ENCODE measurements around the gene PRKAB2.

DNA sequence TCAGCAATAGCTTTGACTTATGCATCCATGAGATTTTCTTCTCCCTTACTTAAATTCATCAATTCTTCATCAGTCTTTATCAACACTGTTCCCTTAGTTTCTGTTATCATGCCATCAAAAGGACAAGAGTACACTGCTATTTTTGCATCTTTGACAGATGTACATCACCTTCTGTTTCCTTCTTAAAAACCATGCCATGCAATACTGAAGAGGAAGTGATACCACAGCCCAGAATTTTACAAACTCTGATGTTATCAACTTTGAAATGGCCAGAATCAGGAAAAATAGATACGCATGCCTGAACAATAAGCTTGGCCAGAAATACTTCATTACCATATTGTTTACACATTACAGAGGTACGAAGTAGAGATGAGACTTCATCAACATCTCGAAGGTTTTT lies 31.8 kb upstream of the PRKAB2 start:
- TF ChIP-seq, protein P1, sequence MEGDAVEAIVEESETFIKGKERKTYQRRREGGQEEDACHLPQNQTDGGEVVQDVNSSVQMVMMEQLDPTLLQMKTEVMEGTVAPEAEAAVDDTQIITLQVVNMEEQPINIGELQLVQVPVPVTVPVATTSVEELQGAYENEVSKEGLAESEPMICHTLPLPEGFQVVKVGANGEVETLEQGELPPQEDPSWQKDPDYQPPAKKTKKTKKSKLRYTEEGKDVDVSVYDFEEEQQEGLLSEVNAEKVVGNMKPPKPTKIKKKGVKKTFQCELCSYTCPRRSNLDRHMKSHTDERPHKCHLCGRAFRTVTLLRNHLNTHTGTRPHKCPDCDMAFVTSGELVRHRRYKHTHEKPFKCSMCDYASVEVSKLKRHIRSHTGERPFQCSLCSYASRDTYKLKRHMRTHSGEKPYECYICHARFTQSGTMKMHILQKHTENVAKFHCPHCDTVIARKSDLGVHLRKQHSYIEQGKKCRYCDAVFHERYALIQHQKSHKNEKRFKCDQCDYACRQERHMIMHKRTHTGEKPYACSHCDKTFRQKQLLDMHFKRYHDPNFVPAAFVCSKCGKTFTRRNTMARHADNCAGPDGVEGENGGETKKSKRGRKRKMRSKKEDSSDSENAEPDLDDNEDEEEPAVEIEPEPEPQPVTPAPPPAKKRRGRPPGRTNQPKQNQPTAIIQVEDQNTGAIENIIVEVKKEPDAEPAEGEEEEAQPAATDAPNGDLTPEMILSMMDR (IDR thresholded peaks at IDR 0.05) = no peak
- TF ChIP-seq EP300 (IDR thresholded peaks at IDR 0.05) = no peak
